GM10248 (cell line): ENCODE measurements around the gene LINGO1.

ENCODE experiments used
- CTCF ChIA-PET: fragments of 300-600 bp; sonication (Branson Sonifier 250); formaldehyde crosslinking; extraction: SDS; loops from one replicate; lab custom pipeline; 2021; ENCODE audit warnings: antibody characterized with exemption; lab: Yijun Ruan, JAX
- POLR2A ChIA-PET: fragments of 350-650 bp; sonication (Branson Sonifier 250); formaldehyde crosslinking; extraction: SDS; loops from one replicate; lab custom pipeline; 2020; ENCODE audit warnings: antibody characterized with exemption; lab: Yijun Ruan, JAX
- DNase-seq: peaks from one replicate; pipeline ENCODE4 v3.0.0; 2012; ENCODE audit errors: extremely low spot score
- CTCF ChIP-seq: IDR thresholded peaks from 2 replicates; pipeline ENCODE4 v1.5.1; 2012; ENCODE audit warnings: mild to moderate bottlenecking, low read depth; ENCODE audit errors: extremely low read depth, missing control alignments, control extremely low read depth

Gene LINGO1

GRCh38 chr15:77625376-77625775 lies 7.3 kb downstream of the LINGO1 start:
- no peak for TF ChIP-seq CTCF
- POLR2A ChIA-PET = no interaction called here
- CTCF ChIA-PET = interaction anchor here (0.9 to 2.9 kb wide), 3 partner anchors 8 to 13 kb away, joined by 3 to 14 read pairs (median 4); no protein-coding TSS in a partner anchor
- no peak for DNase-seq

DNA sequence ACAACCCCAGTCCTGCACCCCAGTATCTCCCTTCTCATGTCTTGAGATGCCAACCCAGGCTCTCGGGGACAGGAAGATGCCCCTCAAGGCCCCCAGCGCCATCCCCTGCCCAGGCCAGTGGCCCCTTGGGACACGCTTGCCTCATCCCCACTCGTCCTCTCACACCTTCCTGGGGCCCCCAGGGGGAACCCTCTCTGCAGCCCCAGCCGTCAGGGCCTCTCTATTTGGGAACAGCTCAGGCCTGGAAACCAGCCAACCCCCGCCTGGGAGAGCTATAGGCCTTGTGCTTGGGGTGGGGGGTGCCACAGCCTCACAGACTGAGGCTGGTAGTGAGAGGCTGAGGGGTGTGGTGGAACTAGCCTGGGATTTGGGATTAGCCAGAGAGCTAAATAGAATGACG lies 7.8 kb downstream of the LINGO1 start:
- CTCF ChIA-PET = interaction anchor here (0.9 to 2.9 kb wide), 2 partner anchors 9 to 10 kb away, joined by 4 to 14 read pairs; no protein-coding TSS in a partner anchor
- no peak for DNase-seq
- POLR2A ChIA-PET = no interaction called here
- TF ChIP-seq CTCF = no peak

DNA sequence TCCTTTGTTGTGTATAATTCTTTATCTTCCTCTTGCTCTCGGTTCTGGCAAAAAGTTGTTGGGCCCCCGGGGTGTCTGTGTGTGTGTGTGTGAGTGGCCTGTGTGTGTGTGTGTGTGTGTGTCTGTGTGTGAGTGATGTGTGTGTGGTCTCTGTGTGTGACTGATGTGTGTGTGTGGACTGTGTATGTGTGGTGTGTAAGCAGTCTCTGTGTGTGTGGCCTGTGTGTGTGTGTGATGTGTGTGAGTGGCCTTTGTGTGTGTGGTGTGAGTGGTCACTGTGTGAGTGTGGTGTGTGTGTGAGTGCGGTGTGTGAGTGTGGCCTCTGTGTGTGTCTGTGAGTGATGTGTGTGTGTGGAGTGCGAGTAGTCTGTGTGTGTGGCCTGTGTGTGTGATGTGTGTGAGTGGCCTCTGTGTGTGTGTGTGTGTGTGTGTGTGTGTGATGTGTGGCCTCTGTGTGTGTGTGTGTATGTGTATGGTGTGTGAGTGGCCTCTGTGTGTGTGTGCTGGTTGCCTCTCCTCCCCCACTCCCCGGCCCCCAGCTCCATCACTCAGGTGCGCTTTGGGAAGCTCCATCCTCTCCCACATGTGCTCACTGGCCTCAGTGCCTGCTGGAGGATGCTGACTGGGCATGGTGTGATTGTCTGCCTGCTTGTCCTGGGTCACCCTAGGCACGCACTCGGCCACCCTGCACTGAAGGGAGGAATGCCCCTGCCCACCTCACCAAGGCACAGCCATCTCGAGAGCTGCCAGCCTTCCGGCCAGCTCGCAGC lies 8.8 kb downstream of the LINGO1 start:
- CTCF ChIA-PET = interaction anchor here (2.9 kb wide), 1 partner anchor 10 kb away, joined by 14 read pairs; no protein-coding TSS in a partner anchor

DNA sequence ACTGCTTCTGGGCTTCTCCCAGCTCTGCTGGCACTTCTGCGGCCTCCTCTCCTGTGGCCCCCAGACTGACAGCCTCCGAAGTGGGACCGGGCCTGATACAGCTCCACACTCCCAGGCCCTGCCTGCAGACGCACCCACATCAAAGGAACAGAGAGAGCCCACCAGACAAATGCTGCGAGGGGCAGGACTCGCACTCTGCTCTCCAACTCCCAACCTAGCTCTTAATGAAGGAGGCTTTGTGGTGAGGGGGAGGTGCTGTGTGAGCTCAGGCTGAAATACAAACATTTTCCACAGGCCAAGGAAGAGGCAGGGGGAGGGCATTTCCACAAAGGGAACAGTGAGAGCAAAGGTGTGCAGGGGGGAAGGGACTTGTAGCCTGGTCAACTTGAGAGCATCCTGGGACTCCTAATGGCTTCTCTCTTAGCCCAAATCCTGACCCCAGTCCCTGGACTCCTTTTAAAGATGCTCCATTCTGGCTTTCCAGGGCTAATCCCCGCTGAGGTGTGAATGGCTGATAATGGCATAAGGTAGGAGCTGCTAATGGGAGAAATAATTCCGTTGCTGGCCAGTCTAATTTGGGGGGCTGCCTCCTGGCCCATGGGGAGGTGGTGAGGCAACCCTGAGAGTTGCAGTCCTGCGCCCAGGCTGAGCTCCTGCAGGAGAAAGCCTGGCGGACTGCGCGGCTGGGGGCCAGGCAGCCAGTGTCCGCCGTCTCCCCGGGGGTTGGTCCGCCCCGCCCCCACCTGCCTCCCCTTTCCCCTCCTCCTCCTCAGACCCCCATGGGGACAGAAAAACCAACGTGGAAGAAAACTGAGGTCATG lies 9.6 kb downstream of the LINGO1 start:
- no peak for DNase-seq
- no peak for TF ChIP-seq CTCF
- ChIA-PET POLR2A (no interaction called here), CTCF (interaction anchor here (1.2 to 2.9 kb wide), 3 partner anchors 10 to 12 kb away, joined by 3 to 14 read pairs (median 5); partner anchors contain the start of gene LINGO1)

More for the DNA sequence above, 8.8 kb downstream of the LINGO1 start:
- DNase-seq = no peak
- POLR2A ChIA-PET = no interaction called here
- TF ChIP-seq CTCF = no peak

DNA sequence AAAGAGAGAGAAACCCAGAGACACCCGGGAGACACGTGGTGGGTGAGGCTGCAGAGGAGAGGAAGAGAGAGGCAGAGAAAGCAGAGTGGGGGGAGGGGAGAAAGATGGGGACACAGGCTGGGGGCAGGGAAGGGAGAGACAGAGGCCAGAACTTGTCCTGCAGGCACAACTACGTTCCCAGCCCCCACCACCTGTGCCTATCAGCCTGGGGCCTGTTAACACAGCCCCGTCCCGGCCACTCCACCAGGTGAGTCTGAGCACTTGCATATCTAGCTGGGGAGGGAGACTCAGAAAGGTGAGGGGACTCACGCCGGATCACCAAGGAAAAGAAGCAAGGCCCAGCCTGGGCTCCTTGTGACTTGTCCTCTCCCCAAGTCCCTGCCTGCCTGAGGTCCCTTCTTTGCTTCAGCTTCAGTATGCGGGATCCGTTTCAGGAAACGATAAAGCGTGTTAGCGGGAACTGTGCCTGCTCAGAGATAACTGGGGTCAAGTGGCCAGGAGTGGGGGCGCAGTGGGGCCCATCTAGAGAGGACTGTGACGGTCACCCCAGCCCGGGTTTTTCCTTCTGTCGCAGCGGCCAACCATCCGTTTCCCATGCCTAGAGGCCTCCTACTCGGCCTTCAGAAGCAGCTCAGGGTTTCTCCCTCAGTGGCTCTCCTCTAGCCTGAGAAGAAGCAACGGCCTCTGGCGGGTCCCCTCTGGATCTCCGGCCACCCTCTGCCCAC lies 10.3 kb downstream of the LINGO1 start:
- POLR2A ChIA-PET = no interaction called here

More for the DNA sequence above, 10.3 kb downstream of the LINGO1 start:
- TF ChIP-seq CTCF = no peak
- DNase-seq = no peak
- CTCF ChIA-PET = interaction anchor here (1.2 to 1.5 kb wide), 2 partner anchors 11 to 13 kb away, joined by 3 to 5 read pairs; partner anchors contain the start of gene LINGO1
